Caco-2 (cell line): ENCODE results near the gene KNL1. TPM values are rescaled to one million over a fixed set of nuclear protein-coding genes. Genes with fewer than 3 reads are reported as not detected.

Source experiments
- BruUV-seq: library from RNA; stranded (reverse); fragments of 400-500 nt; replicated peaks from 2 replicates; lab custom pipeline; 2021; lab: Mats Ljungman, UMichigan
- CTCF ChIA-PET: fragments of 300-600 bp; sonication (Branson Sonifier 250); formaldehyde crosslinking; loops from one replicate; lab custom pipeline; 2022; ENCODE audit warnings: antibody characterized with exemption; lab: Charles Lee
- POLR2A ChIA-PET: fragments of 300-600 bp; sonication (Branson Sonifier 250); formaldehyde crosslinking; loops from one replicate; lab custom pipeline; 2022; ENCODE audit warnings: antibody characterized with exemption; lab: Charles Lee
- DNase-seq, 2 experiments: peaks; one replicate each; pipeline versions ENCODE4 v3.0.0 to v3.0.0-alpha.2; 2020 to 2022
- H3K27me3 ChIP-seq: replicated peaks from 2 replicates; pipeline ENCODE4 v1.6.0; 2011; ENCODE audit warnings: low read length; ENCODE audit not compliant: control insufficient read depth, insufficient read depth
- H3K36me3 ChIP-seq: 2 replicates; pipeline ENCODE4 v1.5.1; 2011; ENCODE audit warnings: low read length; ENCODE audit not compliant: control insufficient read depth, insufficient read depth
- H3K4me1 ChIP-seq: fragments of 250-450 bp; sonication (Bioruptor Pico); 2 replicates; pipeline ENCODE4 v1.5.1; 2020; ENCODE audit warnings: mild to moderate bottlenecking
- H3K4me3 ChIP-seq: 2 replicates; pipeline ENCODE4 v1.5.1; 2011; ENCODE audit warnings: low read depth, mild to moderate bottlenecking, control low read depth, low read length
- H3K9me3 ChIP-seq: fragments of 250-450 bp; sonication (Bioruptor Pico); 2 replicates; pipeline ENCODE4 v1.5.1; 2020; ENCODE audit warnings: mild to moderate bottlenecking, moderate library complexity
- H3K27ac Mint-ChIP-seq: one replicate; pipeline ENCODE4 v1.8.0; 2022; ENCODE audit warnings: mixed read lengths; ENCODE audit not compliant: unreplicated experiment
- H3K27me3 Mint-ChIP-seq: one replicate; pipeline ENCODE4 v1.8.0; 2022; ENCODE audit warnings: mixed read lengths; ENCODE audit not compliant: insufficient read depth, unreplicated experiment
- H3K36me3 Mint-ChIP-seq: one replicate; pipeline ENCODE4 v1.8.0; 2022; ENCODE audit warnings: mild to moderate bottlenecking, mixed read lengths; ENCODE audit not compliant: insufficient read depth, unreplicated experiment
- H3K4me1 Mint-ChIP-seq: one replicate; pipeline ENCODE4 v1.8.0; 2022; ENCODE audit warnings: low read depth, mixed read lengths; ENCODE audit not compliant: unreplicated experiment
- H3K4me3 Mint-ChIP-seq: one replicate; pipeline ENCODE4 v1.8.0; 2022; ENCODE audit warnings: mild to moderate bottlenecking, moderate library complexity, mixed read lengths; ENCODE audit not compliant: unreplicated experiment
- H3K9me3 Mint-ChIP-seq: one replicate; pipeline ENCODE4 v1.8.0; 2022; ENCODE audit warnings: mixed read lengths; ENCODE audit not compliant: unreplicated experiment
- CTCF ChIP-seq, 2 experiments: fragments of 200-600 bp in 1 of 2; IDR thresholded peaks; 1 replicate in 1 of 2; 2 replicates in 1 of 2; pipeline versions ENCODE4 v1.5.1 to v1.8.0; 2011 to 2022; ENCODE audit warnings: antibody characterized with exemption in 1 of 2, control low read depth in 1 of 2, inconsistent platforms in 1 of 2, low read depth in 1 of 2, low read length in 1 of 2, mild to moderate bottlenecking in 1 of 2, moderate library complexity in 1 of 2; ENCODE audit not compliant: insufficient read depth in 1 of 2, severe bottlenecking in 1 of 2, unreplicated experiment in 1 of 2
- intact Hi-C: fragments of 100-400 bp; cut with micrococcal nuclease; formaldehyde crosslinking; loops from one replicate; pipeline ENCODE4 v1.10.0; 2022; ENCODE audit not compliant: unreplicated experiment
- total RNA-seq: library from RNA; stranded (reverse); gene quantifications from 2 replicates; pipeline ENCODE4 v1.2.3, GENCODE V29; 2022

KNL1 gene
- total RNA-seq, 1 experiment from 2014 or later = 29.5 TPM

GRCh38 chr15:40613080-40613479, 19.0 kb downstream of the KNL1 start:
- Histone ChIP-seq H3K27me3 (no peaks in the 10 kb centered on the region), H3K9me3 (no peaks in the 10 kb centered on the region), H3K36me3 (no peaks in the 10 kb centered on the region), H3K4me1 (no peaks in the 10 kb centered on the region), H3K4me3 (no peak overlapping the region)
- ChIA-PET POLR2A (no interaction called here), CTCF (no interaction called here)
- Mint-ChIP-seq H3K4me1 (no peaks in the 10 kb centered on the region), H3K36me3 (peaks cover 41% of the 10 kb centered on the region), H3K27me3 (no peaks in the 10 kb centered on the region), H3K27ac (no peak overlapping the region), H3K4me3 (no peak overlapping the region), H3K9me3 (no peaks in the 10 kb centered on the region)
- DNase-seq = no peak
- TF ChIP-seq CTCF (IDR thresholded peaks at IDR 0.05; ENCODE audit: insufficient read depth in 1 of 2, low read depth in 1 of 2, low read length in 1 of 2, severe bottlenecking in 1 of 2, unreplicated experiment in 1 of 2) = no peak
- intact Hi-C loops = no loop called here
- BruUV-seq = no TSS peak

GRCh38 chr15:40618023-40618422, 24.0 kb downstream of the KNL1 start:
- no peaks in the 10 kb centered on the region for H3K27me3 Mint-ChIP-seq
- no peak for TF ChIP-seq CTCF (IDR thresholded peaks at IDR 0.05; ENCODE audit: insufficient read depth in 1 of 2, low read depth in 1 of 2, low read length in 1 of 2, severe bottlenecking in 1 of 2, unreplicated experiment in 1 of 2)
- Histone ChIP-seq H3K36me3 (no peaks in the 10 kb centered on the region), H3K9me3 (no peaks in the 10 kb centered on the region), H3K4me1 (no peaks in the 10 kb centered on the region), H3K4me3 (no peak overlapping the region), H3K27me3 (no peaks in the 10 kb centered on the region)
- DNase-seq = no peak
- H3K36me3 Mint-ChIP-seq = peaks cover 28% of the 10 kb centered on the region
- no peaks in the 10 kb centered on the region for H3K4me1 Mint-ChIP-seq
- no peaks in the 10 kb centered on the region for H3K9me3 Mint-ChIP-seq
- intact Hi-C loops = no loop called here
- no TSS peak for BruUV-seq
- POLR2A ChIA-PET = interaction anchor here (0.6 kb wide), 1 partner anchor 14 kb away, joined by 9 read pairs; no protein-coding TSS in a partner anchor
- no peak overlapping the region for H3K4me3 Mint-ChIP-seq
- CTCF ChIA-PET = no interaction called here
- no peak overlapping the region for H3K27ac Mint-ChIP-seq

- Mint-ChIP-seq H3K27ac (no peak overlapping the region), H3K36me3 (peaks cover 32% of the 10 kb centered on the region), H3K4me1 (no peaks in the 10 kb centered on the region), H3K4me3 (no peak overlapping the region), H3K27me3 (no peaks in the 10 kb centered on the region), H3K9me3 (no peaks in the 10 kb centered on the region)
- ChIA-PET CTCF (no interaction called here), POLR2A (no interaction called here)
- H3K27me3 ChIP-seq = no peaks in the 10 kb centered on the region
- H3K9me3 ChIP-seq = no peaks in the 10 kb centered on the region
- intact Hi-C loops = no loop called here
- no peak for TF ChIP-seq CTCF (IDR thresholded peaks at IDR 0.05; ENCODE audit: insufficient read depth in 1 of 2, low read depth in 1 of 2, low read length in 1 of 2, severe bottlenecking in 1 of 2, unreplicated experiment in 1 of 2)
- no peaks in the 10 kb centered on the region for H3K4me1 ChIP-seq
- H3K36me3 ChIP-seq = no peaks in the 10 kb centered on the region
- no peak for DNase-seq
- no TSS peak for BruUV-seq
- no peak overlapping the region for H3K4me3 ChIP-seq
These were observed 24.9 kb downstream of the KNL1 start for GRCh38 chr15:40618906-40619305.
